ENCODE measurements around the gene JMJD4. TPM values are rescaled to one million over a fixed set of nuclear protein-coding genes. Genes with fewer than 3 reads are reported as not detected.

The JMJD4 gene
- total RNA-seq, 1 experiment from 2014 or later, result 20.7 TPM

- H3K4me1 ChIP-seq (ENCODE audit: insufficient read depth, low read length, poor library complexity, severe bottlenecking), result no peaks in the 10 kb centered on the region
- intact Hi-C loops (cut with micrococcal nuclease; ENCODE audit: unreplicated experiment), result no loop called here
- no peaks in the 10 kb centered on the region for H3K9me3 ChIP-seq (ENCODE audit: low read depth, low read length, poor library complexity, severe bottlenecking)
- ChIA-PET POLR2A (ENCODE audit: low non-redundant PET) (no interaction called here), CTCF (no interaction called here)
- no peak for DNase-seq (ENCODE audit: low spot score)
- H3K27me3 ChIP-seq (replicated peaks; ENCODE audit: insufficient read depth, low read depth, low read length, poor library complexity), result no peaks in the 10 kb centered on the region
- H3K36me3 ChIP-seq (ENCODE audit: insufficient read depth, low read length, poor library complexity, severe bottlenecking), result no peaks in the 10 kb centered on the region
- TF ChIP-seq, protein P1, sequence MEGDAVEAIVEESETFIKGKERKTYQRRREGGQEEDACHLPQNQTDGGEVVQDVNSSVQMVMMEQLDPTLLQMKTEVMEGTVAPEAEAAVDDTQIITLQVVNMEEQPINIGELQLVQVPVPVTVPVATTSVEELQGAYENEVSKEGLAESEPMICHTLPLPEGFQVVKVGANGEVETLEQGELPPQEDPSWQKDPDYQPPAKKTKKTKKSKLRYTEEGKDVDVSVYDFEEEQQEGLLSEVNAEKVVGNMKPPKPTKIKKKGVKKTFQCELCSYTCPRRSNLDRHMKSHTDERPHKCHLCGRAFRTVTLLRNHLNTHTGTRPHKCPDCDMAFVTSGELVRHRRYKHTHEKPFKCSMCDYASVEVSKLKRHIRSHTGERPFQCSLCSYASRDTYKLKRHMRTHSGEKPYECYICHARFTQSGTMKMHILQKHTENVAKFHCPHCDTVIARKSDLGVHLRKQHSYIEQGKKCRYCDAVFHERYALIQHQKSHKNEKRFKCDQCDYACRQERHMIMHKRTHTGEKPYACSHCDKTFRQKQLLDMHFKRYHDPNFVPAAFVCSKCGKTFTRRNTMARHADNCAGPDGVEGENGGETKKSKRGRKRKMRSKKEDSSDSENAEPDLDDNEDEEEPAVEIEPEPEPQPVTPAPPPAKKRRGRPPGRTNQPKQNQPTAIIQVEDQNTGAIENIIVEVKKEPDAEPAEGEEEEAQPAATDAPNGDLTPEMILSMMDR (conservative IDR thresholded peaks at IDR 0.05; ENCODE audit: low read depth, low read length), result no peak
- TF ChIP-seq EZH2 (IDR thresholded peaks at IDR 0.05; ENCODE audit: borderline replicate concordance, low read depth, low read length, poor library complexity, severe bottlenecking), result no peak
- H3K4me3 ChIP-seq (ENCODE audit: low read depth, low read length, poor library complexity, severe bottlenecking), result no peak overlapping the region
- no peak overlapping the region for H3K27ac ChIP-seq (ENCODE audit: low read depth, low read length, poor library complexity, severe bottlenecking)
- no TSS peak for BruUV-seq (replicated peaks)
Observed at GRCh38 chr1:227741166-227741870, 6.2 kb upstream of the JMJD4 start.

GRCh38 chr1:227740401-227740960, 5.4 kb upstream of the JMJD4 start:
- H3K4me1 ChIP-seq (ENCODE audit: insufficient read depth, low read length, poor library complexity, severe bottlenecking), result no peaks in the 10 kb centered on the region
- no peaks in the 10 kb centered on the region for H3K27me3 ChIP-seq (replicated peaks; ENCODE audit: insufficient read depth, low read depth, low read length, poor library complexity)
- TF ChIP-seq, protein P1 (conservative IDR thresholded peaks at IDR 0.05; ENCODE audit: low read depth, low read length), result no peak
- no peak for TF ChIP-seq EZH2 (IDR thresholded peaks at IDR 0.05; ENCODE audit: borderline replicate concordance, low read depth, low read length, poor library complexity, severe bottlenecking)
- no peak overlapping the region for H3K27ac ChIP-seq (ENCODE audit: low read depth, low read length, poor library complexity, severe bottlenecking)
- intact Hi-C loops (cut with micrococcal nuclease; ENCODE audit: unreplicated experiment), result no loop called here
- H3K36me3 ChIP-seq (ENCODE audit: insufficient read depth, low read length, poor library complexity, severe bottlenecking), result no peaks in the 10 kb centered on the region
- no TSS peak for BruUV-seq (replicated peaks)
- H3K4me3 ChIP-seq (ENCODE audit: low read depth, low read length, poor library complexity, severe bottlenecking), result no peak overlapping the region
- H3K9me3 ChIP-seq (ENCODE audit: low read depth, low read length, poor library complexity, severe bottlenecking), result no peaks in the 10 kb centered on the region
- CTCF ChIA-PET, result no interaction called here
- POLR2A ChIA-PET (ENCODE audit: low non-redundant PET), result no interaction called here
- no peak for DNase-seq (ENCODE audit: low spot score)

DNA sequence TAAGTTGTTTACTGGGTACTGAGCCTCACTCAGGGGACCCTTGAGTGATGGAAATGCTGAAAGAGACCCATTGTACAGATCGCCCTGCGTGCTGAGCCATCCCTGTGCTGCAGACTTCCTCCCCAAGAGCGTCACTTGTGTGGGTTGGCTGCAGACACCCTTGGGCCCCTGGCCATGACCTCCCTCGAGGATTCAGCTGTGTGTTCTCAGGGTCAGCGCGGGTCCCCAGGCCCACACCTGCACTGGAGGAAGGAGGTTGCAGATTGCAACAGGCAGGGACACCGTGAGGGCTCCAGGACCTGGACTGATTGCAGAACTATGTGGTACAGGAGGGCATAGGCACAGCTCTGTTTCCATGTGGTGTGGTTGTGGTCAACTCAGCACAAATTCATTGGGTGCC, 4.5 kb upstream of the JMJD4 start:
- H3K9me3 ChIP-seq (ENCODE audit: low read depth, low read length, poor library complexity, severe bottlenecking), result no peaks in the 10 kb centered on the region
- intact Hi-C loops (cut with micrococcal nuclease; ENCODE audit: unreplicated experiment), result loop anchor here (10.0 kb wide), 1 partner anchor 255 kb away; no protein-coding TSS in a partner anchor
- no TSS peak for BruUV-seq (replicated peaks)
- DNase-seq (ENCODE audit: low spot score), result no peak
- CTCF ChIA-PET, result no interaction called here
- H3K4me1 ChIP-seq (ENCODE audit: insufficient read depth, low read length, poor library complexity, severe bottlenecking), result no peaks in the 10 kb centered on the region
- no peaks in the 10 kb centered on the region for H3K36me3 ChIP-seq (ENCODE audit: insufficient read depth, low read length, poor library complexity, severe bottlenecking)
- no peak overlapping the region for H3K27ac ChIP-seq (ENCODE audit: low read depth, low read length, poor library complexity, severe bottlenecking)
- POLR2A ChIA-PET (ENCODE audit: low non-redundant PET), result no interaction called here
- H3K4me3 ChIP-seq (ENCODE audit: low read depth, low read length, poor library complexity, severe bottlenecking), result no peak overlapping the region
- TF ChIP-seq EZH2 (IDR thresholded peaks at IDR 0.05; ENCODE audit: borderline replicate concordance, low read depth, low read length, poor library complexity, severe bottlenecking), result no peak
- TF ChIP-seq, protein P1 (conservative IDR thresholded peaks at IDR 0.05; ENCODE audit: low read depth, low read length), result no peak
- H3K27me3 ChIP-seq (replicated peaks; ENCODE audit: insufficient read depth, low read depth, low read length, poor library complexity), result no peaks in the 10 kb centered on the region
